ENCODE data around the gene SWT1.

The SWT1 gene

GRCh38 chr1:185300152-185300551 lies 143.2 kb downstream of the SWT1 start:
- H3K4me2 ChIP-seq (ENCODE audit: low read depth, low read length, poor library complexity, severe bottlenecking), result no peak overlapping the region
- H3K9me2 ChIP-seq (replicated peaks; ENCODE audit: low read depth, low read length), result no peaks in the 10 kb centered on the region
- H3K36me3 ChIP-seq (ENCODE audit: insufficient read depth, low read length), result peaks cover 100% of the 10 kb centered on the region
- H2AFZ ChIP-seq (ENCODE audit: low read length), result no peak overlapping the region
- peaks cover 12% of the 10 kb centered on the region for H4K20me1 ChIP-seq (ENCODE audit: insufficient read depth, low read length, poor library complexity, severe bottlenecking)
- no peaks in the 10 kb centered on the region for H3K9me3 ChIP-seq (ENCODE audit: insufficient read depth, low read depth, low read length)
- H3K4me1 ChIP-seq (ENCODE audit: insufficient read depth, low read length, poor library complexity, severe bottlenecking), result no peaks in the 10 kb centered on the region
- no peak overlapping the region for H3K4me3 ChIP-seq (ENCODE audit: low read length, poor library complexity, severe bottlenecking)
- H3K79me2 ChIP-seq (ENCODE audit: insufficient read depth, low read length), result no peaks in the 10 kb centered on the region; the same call in 1 of the 2 replicates
- no peaks in the 10 kb centered on the region for H3F3A ChIP-seq (ENCODE audit: low read depth)
- H3K9ac ChIP-seq (ENCODE audit: low read depth, low read length, poor library complexity, severe bottlenecking), result no peak overlapping the region
- TF ChIP-seq CTCF (conservative IDR thresholded peaks at IDR 0.05; ENCODE audit: low read length) (no peak), EZH2phosphoT487 (IDR thresholded peaks at IDR 0.05; ENCODE audit: borderline replicate concordance) (no peak)
- no peaks in the 10 kb centered on the region for H3K27me3 ChIP-seq (ENCODE audit: insufficient read depth, low read length, poor library complexity, severe bottlenecking)

DNA sequence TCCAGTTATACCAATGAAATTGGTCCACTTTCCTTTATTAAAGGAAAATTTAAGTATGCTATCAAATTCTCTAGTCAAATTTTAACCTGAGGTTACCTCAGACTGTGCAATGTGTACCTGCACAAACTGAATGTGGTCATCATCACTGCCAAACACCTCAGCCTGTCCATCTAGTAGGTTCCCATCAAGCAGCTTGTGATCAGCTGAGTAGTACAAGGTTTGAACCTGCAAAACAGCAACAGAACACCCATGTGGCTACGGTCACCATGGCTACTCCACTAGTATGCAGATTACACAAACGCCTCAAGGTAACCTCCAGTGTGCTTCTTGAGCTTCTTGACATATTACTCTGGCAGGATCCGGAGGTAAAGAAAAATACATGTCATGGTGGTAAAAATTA lies 148.5 kb downstream of the SWT1 start:
- Histone ChIP-seq H2AFZ (ENCODE audit: low read length) (no peak overlapping the region), H3K4me2 (ENCODE audit: low read depth, low read length, poor library complexity, severe bottlenecking) (no peak overlapping the region), H3K4me1 (ENCODE audit: insufficient read depth, low read length, poor library complexity, severe bottlenecking) (peaks cover 16% of the 10 kb centered on the region), H3K36me3 (ENCODE audit: insufficient read depth, low read length) (peaks cover 99% of the 10 kb centered on the region), H3K79me2 (ENCODE audit: insufficient read depth, low read length) (peaks cover 33% of the 10 kb centered on the region), H3F3A (ENCODE audit: low read depth) (no peaks in the 10 kb centered on the region), H3K27me3 (ENCODE audit: insufficient read depth, low read length, poor library complexity, severe bottlenecking) (no peaks in the 10 kb centered on the region), H4K20me1 (ENCODE audit: insufficient read depth, low read length, poor library complexity, severe bottlenecking) (peaks cover 44% of the 10 kb centered on the region), H3K9ac (ENCODE audit: low read depth, low read length, poor library complexity, severe bottlenecking) (no peak overlapping the region), H3K9me2 (replicated peaks; ENCODE audit: low read depth, low read length) (no peaks in the 10 kb centered on the region), H3K4me3 (ENCODE audit: low read length, poor library complexity, severe bottlenecking) (no peak overlapping the region), H3K9me3 (ENCODE audit: insufficient read depth, low read depth, low read length) (no peaks in the 10 kb centered on the region)
- TF ChIP-seq CTCF (conservative IDR thresholded peaks at IDR 0.05; ENCODE audit: low read length) (no peak), EZH2phosphoT487 (IDR thresholded peaks at IDR 0.05; ENCODE audit: borderline replicate concordance) (no peak)

DNA sequence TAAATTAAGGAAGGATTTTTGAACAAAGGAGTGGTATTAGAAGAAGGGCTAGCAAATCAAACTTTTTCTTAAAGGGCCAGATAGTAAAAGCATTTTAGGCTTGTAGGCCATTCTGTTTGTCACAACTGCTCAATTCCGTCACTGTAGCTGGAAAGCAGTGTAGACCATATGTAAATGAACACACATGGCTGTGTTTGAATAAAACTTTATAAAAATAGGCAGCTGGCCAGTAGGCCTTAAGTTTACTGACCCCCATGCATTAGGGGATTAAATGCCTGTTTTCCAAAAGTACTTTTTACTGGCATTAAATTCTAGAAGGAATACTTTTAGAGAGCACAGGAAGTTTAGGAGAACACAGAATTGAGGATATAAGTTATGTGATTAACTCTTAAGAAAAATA lies 151.2 kb downstream of the SWT1 start:
- Histone ChIP-seq H3K9ac (ENCODE audit: low read depth, low read length, poor library complexity, severe bottlenecking) (no peak overlapping the region), H3K9me2 (replicated peaks; ENCODE audit: low read depth, low read length) (no peaks in the 10 kb centered on the region), H3K4me3 (ENCODE audit: low read length, poor library complexity, severe bottlenecking) (peak overlapping the region; percentile 14), H3K79me2 (ENCODE audit: insufficient read depth, low read length) (peaks cover 60% of the 10 kb centered on the region), H3K9me3 (ENCODE audit: insufficient read depth, low read depth, low read length) (no peaks in the 10 kb centered on the region), H3F3A (ENCODE audit: low read depth) (no peaks in the 10 kb centered on the region), H2AFZ (ENCODE audit: low read length) (no peak overlapping the region), H3K36me3 (ENCODE audit: insufficient read depth, low read length) (peaks cover 84% of the 10 kb centered on the region), H3K4me1 (ENCODE audit: insufficient read depth, low read length, poor library complexity, severe bottlenecking) (peaks cover 40% of the 10 kb centered on the region), H3K27me3 (ENCODE audit: insufficient read depth, low read length, poor library complexity, severe bottlenecking) (no peaks in the 10 kb centered on the region), H3K4me2 (ENCODE audit: low read depth, low read length, poor library complexity, severe bottlenecking) (peak overlapping the region; percentile 98), H4K20me1 (ENCODE audit: insufficient read depth, low read length, poor library complexity, severe bottlenecking) (peaks cover 64% of the 10 kb centered on the region)
- TF ChIP-seq CTCF (conservative IDR thresholded peaks at IDR 0.05; ENCODE audit: low read length) (no peak), EZH2phosphoT487 (IDR thresholded peaks at IDR 0.05; ENCODE audit: borderline replicate concordance) (no peak)

All from Loucy (cell line).